Stimulated activated CD4-positive, alpha-beta T cell treated with anti-CD3 and anti-CD28 coated beads, Interleukin-4, amount 100 ng/mL, for 1 hour (primary cell): Measurements from ENCODE around the gene BASP1.
"Not testable (repeated sequence)": the region's sequence is repeated elsewhere in the genome, so short reads cannot be mapped to it uniquely, and the experiment has no call there.

ENCODE experiments used
- DNase-seq: peaks from one replicate; pipeline ENCODE4 v3.0.0-alpha.2; 2020

Gene BASP1

DNA sequence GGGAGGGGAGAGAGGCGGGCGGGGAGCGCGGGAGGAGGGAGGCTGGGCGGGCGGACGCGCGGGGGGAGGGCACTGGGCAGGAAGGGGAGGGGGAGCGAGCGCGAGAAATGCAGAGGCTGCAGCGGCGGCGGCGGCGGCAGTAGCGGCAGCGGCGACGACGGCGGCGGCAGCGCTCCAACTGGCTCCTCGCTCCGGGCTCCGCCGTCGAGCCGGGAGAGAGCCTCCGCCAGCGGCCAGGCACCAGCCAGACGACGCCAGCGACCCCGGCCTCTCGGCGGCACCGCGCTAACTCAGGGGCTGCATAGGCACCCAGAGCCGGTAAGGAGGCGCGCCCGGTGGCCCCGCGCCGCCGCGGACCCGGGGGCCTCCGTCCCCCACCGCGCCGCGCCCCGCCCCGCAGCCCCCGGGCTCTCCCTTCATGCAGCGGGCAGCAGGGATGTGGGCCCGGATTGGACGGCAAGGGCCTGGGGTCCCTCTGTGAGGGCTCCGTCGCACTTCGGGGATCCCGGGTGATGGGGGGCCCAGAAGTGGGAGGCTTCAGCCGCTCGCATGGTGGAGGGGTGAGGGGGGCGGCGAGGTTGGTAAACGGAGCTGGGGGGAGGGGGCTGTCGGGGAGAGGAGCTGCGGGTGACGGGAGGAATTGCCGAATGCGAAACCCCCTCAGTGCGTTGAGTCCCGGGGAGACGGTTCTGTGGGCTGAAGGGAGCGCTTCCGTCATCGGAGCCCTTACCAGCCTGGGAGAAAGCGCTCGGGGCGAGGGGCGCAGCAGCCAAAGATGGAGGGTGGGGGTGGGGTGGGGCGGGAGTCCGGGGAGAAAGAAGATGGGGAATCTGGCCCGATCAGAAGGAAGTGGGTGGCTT is at the start of gene BASP1:
BASP1 (plus strand) TSS at position 139 of the 860 bp plus-strand sequence. CDS start 57,586 bp downstream, outside the sequence.
- peak; percentile 44 for DNase-seq

DNA sequence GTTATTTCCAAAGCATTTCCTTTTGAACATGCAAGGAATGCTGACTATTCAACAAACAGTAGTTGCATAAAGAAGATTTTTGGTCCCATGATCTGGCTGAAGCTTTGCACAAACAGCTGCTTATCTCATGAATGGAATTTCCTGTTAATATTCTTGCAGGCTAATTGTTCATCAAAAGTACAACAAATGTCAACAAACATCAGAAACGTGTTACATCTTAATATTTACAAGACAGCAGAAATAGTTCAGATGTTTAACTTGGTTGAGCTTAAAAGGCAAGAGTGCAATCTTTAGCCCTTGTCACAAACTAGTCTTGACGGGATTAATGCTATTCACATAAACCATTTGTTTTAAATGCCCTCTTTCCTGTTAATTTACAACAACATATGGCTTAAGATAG is 47.9 kb upstream of the BASP1 start:
- DNase-seq, result no peak

DNA sequence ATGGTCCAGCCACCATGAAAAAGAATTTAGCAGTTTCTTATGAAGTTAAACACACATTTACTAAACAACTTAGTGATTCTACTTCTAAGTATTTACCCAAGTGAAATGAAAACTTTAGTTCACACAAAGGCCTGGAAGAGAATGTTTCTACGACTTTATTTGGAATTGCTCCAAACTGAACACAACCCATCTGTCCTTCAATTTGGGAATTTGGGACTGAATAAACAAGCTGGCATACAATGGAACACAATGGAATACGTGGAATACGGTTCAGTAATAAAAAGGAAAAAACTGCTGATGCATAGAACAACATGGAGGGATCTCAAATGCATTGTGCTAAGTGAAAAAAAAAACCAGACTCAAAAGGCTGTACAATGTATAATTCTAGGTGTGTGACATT is 44.6 kb upstream of the BASP1 start:
- no peak for DNase-seq

DNA sequence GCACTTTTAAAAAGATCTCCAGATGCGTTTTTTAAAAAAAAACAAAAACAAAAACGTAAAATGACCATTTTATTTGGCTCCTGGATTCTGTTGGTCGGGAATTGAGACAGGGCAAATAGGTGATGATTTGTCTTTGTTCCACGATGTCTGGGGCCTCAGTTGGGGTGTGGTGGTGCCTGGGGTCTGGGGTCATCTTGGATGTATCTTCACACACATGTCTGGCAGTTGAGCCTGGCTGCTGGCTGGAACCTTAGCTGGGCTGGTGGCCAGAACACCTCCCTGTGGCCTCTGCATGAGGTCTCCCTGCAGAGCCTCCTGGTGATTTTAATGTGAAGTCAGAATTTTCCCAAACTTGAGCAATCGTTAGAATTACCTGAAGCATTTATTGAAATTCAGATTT is 42.5 kb upstream of the BASP1 start:
- DNase-seq, result no peak

DNA sequence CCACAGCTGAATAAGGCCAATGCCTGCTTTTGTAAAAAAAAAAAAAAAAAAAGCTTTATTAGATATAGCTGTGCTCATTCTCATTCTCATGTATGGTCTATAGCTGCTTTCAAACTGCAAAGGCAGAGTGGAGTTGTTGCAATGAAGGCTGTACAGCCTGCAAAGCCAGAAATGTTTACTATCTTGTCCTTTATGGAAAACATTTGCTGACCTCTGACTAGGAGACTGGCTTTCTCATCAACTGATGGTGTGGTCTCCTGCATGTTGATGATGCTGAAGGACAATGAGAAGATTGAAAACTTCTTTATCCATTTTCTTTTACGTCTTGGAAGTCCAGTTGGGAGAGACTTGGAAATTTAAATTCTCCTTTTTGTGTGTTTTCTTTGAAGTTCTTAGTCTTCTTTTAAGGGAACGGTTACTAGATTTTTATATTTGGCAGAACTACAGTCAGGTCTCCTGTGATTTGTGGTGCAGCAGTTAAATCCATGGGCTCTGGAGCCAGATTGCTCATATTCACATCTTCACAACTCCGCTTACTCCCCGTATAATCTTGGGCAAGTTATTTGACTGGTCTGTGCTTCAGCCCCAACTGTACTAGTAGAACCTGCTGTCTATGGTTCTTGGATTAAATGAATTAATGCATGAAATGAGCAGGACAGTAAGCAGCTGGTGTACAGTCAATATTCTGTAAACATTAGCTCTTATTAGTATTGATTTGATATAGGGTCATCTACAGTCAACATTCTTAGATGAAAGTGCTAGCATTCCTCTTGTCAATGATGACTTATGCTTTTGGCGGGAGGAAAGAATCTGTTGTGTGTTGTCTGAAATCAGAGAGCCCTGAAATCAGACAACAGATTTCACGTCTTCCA is 39.7 kb upstream of the BASP1 start:
- no peak for DNase-seq

GRCh38 chr5:17178373-17178675 is 39.1 kb upstream of the BASP1 start:
- no peak for DNase-seq

DNA sequence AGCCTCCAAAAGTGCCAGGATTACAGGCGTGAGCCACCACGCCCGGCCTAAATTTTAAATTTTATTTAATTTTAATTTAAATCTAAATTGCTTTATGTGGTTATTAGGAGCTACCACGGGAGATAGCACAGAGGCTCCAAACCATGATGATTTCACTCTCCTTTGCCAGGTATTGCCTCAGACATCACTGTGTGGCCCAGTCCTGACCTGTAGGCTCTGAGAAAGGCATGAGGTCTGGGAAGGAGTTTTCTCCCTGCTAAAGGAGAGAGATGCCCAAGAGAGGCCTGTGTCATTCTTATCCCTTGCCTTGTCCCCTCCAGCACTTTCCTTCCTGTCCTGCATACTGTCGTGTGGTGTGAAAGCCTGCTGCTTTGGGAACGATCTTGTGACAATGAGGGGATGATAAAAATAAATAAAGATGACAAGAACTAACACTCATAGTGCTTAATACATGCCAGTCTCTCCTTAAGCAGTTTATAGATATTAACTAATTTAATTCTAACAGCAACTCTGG is 37.0 kb upstream of the BASP1 start:
- DNase-seq, result no peak

DNA sequence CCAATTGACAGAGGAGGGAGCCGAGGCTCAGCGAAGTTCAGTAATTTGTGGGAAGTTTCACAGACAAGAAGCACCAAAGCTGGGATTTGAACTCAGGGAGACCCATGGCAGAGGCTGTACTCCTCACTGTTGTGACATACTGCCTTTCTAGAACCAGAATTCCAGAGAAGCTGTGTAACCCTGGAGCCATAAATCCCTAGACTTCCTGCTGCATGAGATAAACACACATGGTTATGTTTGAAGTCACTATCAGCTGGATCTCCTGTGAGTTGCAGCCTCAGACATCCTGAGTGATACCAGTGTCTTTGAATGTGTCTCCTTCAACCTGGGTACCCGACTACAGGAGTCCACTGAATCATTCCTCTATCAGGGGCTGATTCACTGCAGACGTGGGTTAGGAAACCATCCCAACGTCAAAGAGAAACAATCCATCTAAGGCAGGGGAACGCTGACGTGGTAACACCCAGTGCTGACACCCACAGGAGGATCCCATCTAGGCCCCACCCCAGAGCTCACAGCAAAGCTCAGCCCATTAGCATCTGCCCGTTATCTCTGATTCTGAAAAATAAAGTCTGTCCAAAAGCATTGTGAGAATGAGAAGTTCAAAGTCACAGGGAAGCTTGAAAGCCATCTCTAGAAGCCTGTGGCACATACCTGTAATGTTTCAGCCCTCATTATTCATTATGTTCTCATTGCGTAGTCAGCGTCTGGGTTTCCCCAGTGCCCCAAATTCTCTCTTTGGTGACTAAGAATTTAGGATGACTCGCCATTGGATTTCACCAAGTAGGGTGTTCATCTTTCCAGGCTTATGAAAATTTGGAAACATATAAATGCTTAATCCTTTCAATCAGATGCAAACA is 36.3 kb upstream of the BASP1 start:
- no peak for DNase-seq

- no peak for DNase-seq
These were observed 34.9 kb upstream of the BASP1 start for GRCh38 chr5:17182494-17182893.

GRCh38 chr5:17182981-17183380 is 34.5 kb upstream of the BASP1 start:
- no peak for DNase-seq

DNA sequence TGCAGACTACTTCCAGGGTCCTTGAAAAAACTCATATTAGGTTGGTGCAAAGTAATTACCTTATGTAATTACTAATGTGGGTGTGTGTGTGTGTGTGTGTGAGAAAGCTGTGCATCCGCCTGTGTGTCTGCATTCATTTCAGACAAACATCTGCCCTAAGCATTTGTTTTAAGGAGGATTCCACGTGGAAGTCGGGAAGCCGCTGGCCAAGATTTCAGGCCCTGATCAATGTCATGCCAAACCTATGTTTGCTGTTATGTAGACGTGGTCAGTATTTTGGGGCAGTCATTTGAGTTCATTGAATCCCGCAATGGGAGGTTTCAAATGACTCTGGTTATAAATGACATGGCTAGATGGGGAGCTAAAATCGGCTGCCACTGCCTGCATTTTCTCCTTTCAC is 33.6 kb upstream of the BASP1 start:
- no peak for DNase-seq

GRCh38 chr5:17184588-17184987 is 32.8 kb upstream of the BASP1 start:
- no peak for DNase-seq

GRCh38 chr5:17185349-17185748 is 32.1 kb upstream of the BASP1 start:
- DNase-seq, result no peak

DNA sequence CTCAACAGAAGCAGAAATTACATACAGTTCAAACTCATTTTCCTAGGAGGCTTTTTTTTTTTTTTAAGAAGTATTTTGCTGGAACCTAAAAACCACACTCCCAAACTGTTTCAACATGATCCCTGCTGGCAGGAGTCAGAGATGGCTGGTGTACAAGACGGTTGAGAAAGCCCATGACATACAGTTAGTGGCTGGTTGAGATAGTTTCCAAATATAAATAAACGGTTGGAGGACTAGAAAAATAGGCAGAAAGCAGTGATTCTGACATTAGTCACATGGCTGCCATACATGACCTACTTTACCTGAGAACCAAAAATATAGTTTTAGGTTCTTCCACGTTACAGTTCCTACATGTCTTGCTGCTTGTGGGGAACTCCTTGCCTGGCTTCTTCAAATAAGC is 31.7 kb upstream of the BASP1 start:
- no peak for DNase-seq

- DNase-seq, result no peak
These were observed 31.2 kb upstream of the BASP1 start for GRCh38 chr5:17186256-17186655.

DNA sequence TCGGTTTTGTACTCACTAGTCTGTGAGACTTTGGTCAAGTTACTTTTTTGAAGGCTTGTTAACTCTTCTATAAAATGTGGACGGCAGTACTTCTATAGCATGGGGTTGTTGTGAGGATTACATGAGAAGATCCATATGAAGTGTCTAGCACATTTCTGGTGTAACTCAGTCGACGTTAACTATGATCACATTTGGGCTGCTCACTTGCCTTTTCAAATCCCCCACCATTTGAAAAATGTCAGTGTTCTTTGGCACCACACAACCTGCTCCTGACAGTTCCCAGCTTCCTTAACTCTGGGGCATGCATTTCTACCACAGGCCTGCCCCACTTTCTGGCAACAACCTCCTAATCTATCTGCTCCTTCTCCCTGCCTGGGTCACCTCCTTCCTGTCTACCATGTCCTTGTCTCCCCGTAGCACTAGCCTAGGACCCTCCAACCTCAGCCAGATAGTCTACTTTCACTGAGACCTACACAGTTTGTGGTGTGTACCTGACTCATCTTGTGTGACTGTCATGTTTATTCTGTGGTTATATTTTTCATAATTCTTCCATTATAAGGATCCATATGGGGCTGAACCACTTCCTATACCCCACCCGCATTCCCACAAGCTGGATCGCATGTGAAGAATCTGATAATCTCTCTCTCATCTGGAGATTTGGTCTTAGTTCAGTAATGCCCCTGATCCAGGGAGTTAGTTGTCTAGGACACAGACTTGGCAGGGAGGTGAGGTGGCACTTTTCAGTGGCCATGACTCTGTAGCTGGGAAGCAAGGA is 30.2 kb upstream of the BASP1 start:
- DNase-seq, result no peak

GRCh38 chr5:17187786-17188170 is 29.7 kb upstream of the BASP1 start:
- no peak for DNase-seq

GRCh38 chr5:17189381-17190036 is 27.9 kb upstream of the BASP1 start:
- DNase-seq, result peak; percentile 71

GRCh38 chr5:17190242-17190778 is 27.1 kb upstream of the BASP1 start:
- DNase-seq, result no peak

- DNase-seq, result no peak
These were observed 26.5 kb upstream of the BASP1 start for GRCh38 chr5:17190799-17191391.

DNA sequence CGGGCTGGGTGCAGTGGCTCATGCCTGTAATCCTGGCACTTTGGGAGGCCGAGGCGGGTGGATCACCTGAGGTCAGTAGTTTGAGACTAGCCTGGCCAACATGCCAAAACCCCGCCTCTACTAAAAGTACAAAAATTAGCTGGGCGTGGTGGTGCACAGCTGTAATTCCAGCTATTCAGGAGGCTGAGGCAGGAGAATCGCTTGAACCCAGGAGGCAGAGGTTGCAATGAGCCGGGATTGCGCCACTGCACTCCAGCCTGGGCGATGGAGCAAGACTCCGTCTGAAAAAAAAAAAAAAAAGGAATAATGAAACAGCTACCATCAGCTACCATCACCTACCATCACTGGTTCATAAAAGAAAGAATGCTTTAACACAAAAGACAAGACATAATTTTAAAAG is 25.9 kb upstream of the BASP1 start:
- not testable (repeated sequence) for DNase-seq
